PC-9 (cell line): Measurements from ENCODE around the gene MYO18A. TPM values are rescaled to one million over a fixed set of nuclear protein-coding genes. Genes with fewer than 3 reads are reported as not detected.

ENCODE experiments used
- BruUV-seq: library from RNA; stranded (reverse); fragments of 400-500 nt; replicated peaks from 2 replicates; lab custom pipeline; 2021; lab: Mats Ljungman, UMichigan
- CTCF ChIA-PET: fragments of 300-600 bp; sonication (Branson Sonifier 250); formaldehyde crosslinking; loops from one replicate; lab custom pipeline; 2022; ENCODE audit warnings: antibody characterized with exemption; lab: Charles Lee
- POLR2A ChIA-PET: fragments of 300-600 bp; sonication (Branson Sonifier 250); formaldehyde crosslinking; loops from one replicate; lab custom pipeline; 2022; ENCODE audit warnings: antibody characterized with exemption; ENCODE audit not compliant: unreplicated experiment; lab: Charles Lee
- DNase-seq, 2 experiments: peaks; one replicate each; pipeline versions ENCODE4 v3.0.0 to v3.0.0-alpha.2; 2015 to 2022; ENCODE audit warnings: mixed read lengths in 1 of 2
- H2AFZ ChIP-seq: fragments of 200-600 bp; sonication (generic); 2 replicates; pipeline ENCODE4 v1.8.1; 2017; ENCODE audit warnings: antibody characterized with exemption
- H3F3A ChIP-seq: fragments of 200-600 bp; sonication (generic); 2 replicates; pipeline ENCODE4 v1.8.1; 2017; ENCODE audit warnings: antibody characterized with exemption, mild to moderate bottlenecking, low read depth; ENCODE audit not compliant: insufficient read depth
- H3K27ac ChIP-seq: fragments of 200-600 bp; sonication (generic); 2 replicates; pipeline ENCODE4 v1.6.1; 2016; ENCODE audit warnings: mixed run types
- H3K27me3 ChIP-seq: fragments of 200-600 bp; sonication (generic); 2 replicates; pipeline ENCODE4 v1.6.1; 2016; ENCODE audit warnings: low read depth, mixed run types; ENCODE audit not compliant: insufficient read depth
- H3K36me3 ChIP-seq: fragments of 200-600 bp; sonication (generic); 2 replicates; pipeline ENCODE4 v1.6.1; 2016; ENCODE audit warnings: low read depth, mixed run types
- H3K4me1 ChIP-seq: fragments of 200-600 bp; sonication (generic); replicated peaks from 2 replicates; pipeline ENCODE4 v1.6.1; 2016; ENCODE audit warnings: mixed run types; ENCODE audit not compliant: insufficient read depth
- H3K4me2 ChIP-seq: fragments of 200-600 bp; sonication (generic); 2 replicates; pipeline ENCODE4 v1.6.1; 2017; ENCODE audit warnings: mixed run types
- H3K4me3 ChIP-seq: fragments of 200-600 bp; sonication (generic); 2 replicates; pipeline ENCODE4 v1.6.1; 2016; ENCODE audit warnings: mixed run types
- H3K79me2 ChIP-seq: fragments of 200-600 bp; sonication (generic); 2 replicates; pipeline ENCODE4 v1.6.1; 2017; ENCODE audit warnings: low read depth, mixed run types
- H3K9me2 ChIP-seq: fragments of 200-600 bp; sonication (generic); 2 replicates; pipeline ENCODE4 v1.8.1; 2017; ENCODE audit warnings: mild to moderate bottlenecking; ENCODE audit not compliant: insufficient read depth
- H3K9me3 ChIP-seq: fragments of 200-600 bp; sonication (generic); 2 replicates; pipeline ENCODE4 v1.8.1; 2016; ENCODE audit warnings: low read depth; ENCODE audit not compliant: insufficient read depth
- H4K20me1 ChIP-seq: fragments of 200-600 bp; sonication (generic); 2 replicates; pipeline ENCODE4 v1.8.1; 2017; ENCODE audit not compliant: insufficient read depth
- EZH2 ChIP-seq: fragments of 200-600 bp; sonication (generic); IDR thresholded peaks from 2 replicates; pipeline ENCODE4 v1.8.0; 2017; ENCODE audit warnings: antibody characterized with exemption, low read depth
- intact Hi-C: fragments of 100-400 bp; cut with micrococcal nuclease; formaldehyde crosslinking; loops from one replicate; pipeline ENCODE4 v1.10.0; 2022; ENCODE audit not compliant: unreplicated experiment
- total RNA-seq: library from RNA; stranded (reverse); gene quantifications from 2 replicates; pipeline ENCODE4 v1.2.3, GENCODE V29; 2021
- TF ChIP-seq, protein P1 (sequence below): fragments of 200-600 bp; sonication (generic); conservative IDR thresholded peaks from 2 replicates; pipeline ENCODE4 v1.6.1; 2017; ENCODE audit warnings: mixed run types, antibody characterized with exemption, mild to moderate bottlenecking, moderate library complexity

MYO18A gene
- total RNA-seq, 1 experiment from 2014 or later = 150 TPM

GRCh38 chr17:29062215-29062614 lies 118.0 kb downstream of the MYO18A start:
- no TSS peak for BruUV-seq
- H3K27ac ChIP-seq = no peak overlapping the region
- H3K4me1 ChIP-seq = peaks cover 6% of the 10 kb centered on the region; the same call in 1 of the 2 replicates
- H3K4me3 ChIP-seq = no peak overlapping the region
- DNase-seq = no peak
- POLR2A ChIA-PET = no interaction called here
- TF ChIP-seq, protein P1, sequence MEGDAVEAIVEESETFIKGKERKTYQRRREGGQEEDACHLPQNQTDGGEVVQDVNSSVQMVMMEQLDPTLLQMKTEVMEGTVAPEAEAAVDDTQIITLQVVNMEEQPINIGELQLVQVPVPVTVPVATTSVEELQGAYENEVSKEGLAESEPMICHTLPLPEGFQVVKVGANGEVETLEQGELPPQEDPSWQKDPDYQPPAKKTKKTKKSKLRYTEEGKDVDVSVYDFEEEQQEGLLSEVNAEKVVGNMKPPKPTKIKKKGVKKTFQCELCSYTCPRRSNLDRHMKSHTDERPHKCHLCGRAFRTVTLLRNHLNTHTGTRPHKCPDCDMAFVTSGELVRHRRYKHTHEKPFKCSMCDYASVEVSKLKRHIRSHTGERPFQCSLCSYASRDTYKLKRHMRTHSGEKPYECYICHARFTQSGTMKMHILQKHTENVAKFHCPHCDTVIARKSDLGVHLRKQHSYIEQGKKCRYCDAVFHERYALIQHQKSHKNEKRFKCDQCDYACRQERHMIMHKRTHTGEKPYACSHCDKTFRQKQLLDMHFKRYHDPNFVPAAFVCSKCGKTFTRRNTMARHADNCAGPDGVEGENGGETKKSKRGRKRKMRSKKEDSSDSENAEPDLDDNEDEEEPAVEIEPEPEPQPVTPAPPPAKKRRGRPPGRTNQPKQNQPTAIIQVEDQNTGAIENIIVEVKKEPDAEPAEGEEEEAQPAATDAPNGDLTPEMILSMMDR = no peak
- no peak for TF ChIP-seq EZH2
- H2AFZ ChIP-seq = no peak overlapping the region
- no peaks in the 10 kb centered on the region for H3K36me3 ChIP-seq
- H3F3A ChIP-seq = no peaks in the 10 kb centered on the region
- H4K20me1 ChIP-seq = no peaks in the 10 kb centered on the region
- no peaks in the 10 kb centered on the region for H3K79me2 ChIP-seq
- no peak overlapping the region for H3K4me2 ChIP-seq
- no peaks in the 10 kb centered on the region for H3K27me3 ChIP-seq
- CTCF ChIA-PET = interaction anchor here (0.6 kb wide), 1 partner anchor 8 kb away, joined by 3 read pairs; no protein-coding TSS in a partner anchor
- intact Hi-C loops = no loop called here
- no peaks in the 10 kb centered on the region for H3K9me3 ChIP-seq
- no peaks in the 10 kb centered on the region for H3K9me2 ChIP-seq

GRCh38 chr17:29061036-29061435 lies 119.2 kb downstream of the MYO18A start:
- Histone ChIP-seq H3F3A (no peaks in the 10 kb centered on the region), H3K4me3 (no peak overlapping the region), H4K20me1 (no peaks in the 10 kb centered on the region), H3K27ac (no peak overlapping the region), H3K79me2 (no peaks in the 10 kb centered on the region), H3K36me3 (no peaks in the 10 kb centered on the region), H3K4me2 (no peak overlapping the region), H3K27me3 (no peaks in the 10 kb centered on the region), H3K9me2 (no peaks in the 10 kb centered on the region), H3K9me3 (no peaks in the 10 kb centered on the region), H2AFZ (no peak overlapping the region), H3K4me1 (peaks cover 6% of the 10 kb centered on the region; the same call in 1 of the 2 replicates)
- ChIA-PET POLR2A (no interaction called here), CTCF (no interaction called here)
- intact Hi-C loops = no loop called here
- TF ChIP-seq, protein P1 = no peak
- no peak for TF ChIP-seq EZH2
- DNase-seq = no peak
- no TSS peak for BruUV-seq

GRCh38 chr17:29060475-29060874 lies 119.7 kb downstream of the MYO18A start:
- DNase-seq = no peak
- Histone ChIP-seq H3K9me2 (no peaks in the 10 kb centered on the region), H3K27ac (no peak overlapping the region), H3K9me3 (no peaks in the 10 kb centered on the region), H3K79me2 (no peaks in the 10 kb centered on the region), H4K20me1 (no peaks in the 10 kb centered on the region), H3K36me3 (no peaks in the 10 kb centered on the region), H2AFZ (no peak overlapping the region), H3K4me1 (peaks cover 6% of the 10 kb centered on the region; the same call in 1 of the 2 replicates), H3F3A (no peaks in the 10 kb centered on the region), H3K4me3 (no peak overlapping the region), H3K4me2 (no peak overlapping the region), H3K27me3 (no peaks in the 10 kb centered on the region)
- POLR2A ChIA-PET = no interaction called here
- BruUV-seq = no TSS peak
- TF ChIP-seq, protein P1 = no peak
- CTCF ChIA-PET = no interaction called here
- intact Hi-C loops = no loop called here
